Neural cell (in vitro differentiated cells): ENCODE measurements around the gene PERM1.

Experiments
- CTCF ChIP-seq: fragments of 450-650 bp; IDR thresholded peaks from 2 replicates; pipeline ENCODE4 v1.5.1; 2014; ENCODE audit warnings: antibody characterized with exemption, mild to moderate bottlenecking, moderate library complexity; ENCODE audit not compliant: poor library complexity, severe bottlenecking
- EP300 ChIP-seq: fragments of 450-650 bp; conservative IDR thresholded peaks from 2 replicates; pipeline ENCODE4 v1.6.1; 2014; ENCODE audit warnings: antibody characterized with exemption, mild to moderate bottlenecking, moderate library complexity; ENCODE audit not compliant: poor library complexity, severe bottlenecking
- EZH2 ChIP-seq: fragments of 200-600, 300-800 bp; shearing (Covaris generic), sonication (generic); IDR thresholded peaks from 2 replicates; pipeline ENCODE4 v1.6.1; 2014; ENCODE audit warnings: antibody characterized with exemption, low read length, borderline replicate concordance, mild to moderate bottlenecking; ENCODE audit not compliant: insufficient read depth, poor library complexity, severe bottlenecking
- RAD21 ChIP-seq: fragments of 450-650 bp; conservative IDR thresholded peaks from 2 replicates; pipeline ENCODE4 v1.6.1; 2014; ENCODE audit warnings: antibody characterized with exemption, mild to moderate bottlenecking, moderate library complexity
- SMC3 ChIP-seq: fragments of 450-650 bp; conservative IDR thresholded peaks from 2 replicates; pipeline ENCODE4 v1.6.1; 2014; ENCODE audit warnings: antibody characterized with exemption, mild to moderate bottlenecking, moderate library complexity; ENCODE audit not compliant: poor library complexity

- TF ChIP-seq EP300 (no peak), CTCF (no peak), EZH2 (no peak), SMC3 (no peak), RAD21 (no peak)
These were observed 15.7 kb downstream of the PERM1 start, which contains the start of gene PLEKHN1 for GRCh38 chr1:966135-966703.
